IMR-90 (cell line): ENCODE measurements around the gene SDHA.

Experiments used
- CTCF ChIP-seq: conservative IDR thresholded peaks from 2 replicates; pipeline ENCODE4 v1.5.1; 2012; ENCODE audit warnings: mild to moderate bottlenecking, low read depth, low read length, improper control_type of control experiment
- ELK1 ChIP-seq: fragments of 150-350 bp; IDR thresholded peaks from 2 replicates; pipeline ENCODE4 v1.6.1; 2016; ENCODE audit warnings: low read depth, mild to moderate bottlenecking, low read length, moderate library complexity, borderline replicate concordance

- TF ChIP-seq CTCF (no peak), ELK1 (no peak)
Observed at GRCh38 chr5:206927-207536, 11.1 kb upstream of the SDHA start.
